Aorta (tissue), 5 donors: ENCODE data around the gene ANKLE1. TPM values are rescaled to one million over a fixed set of nuclear protein-coding genes. Genes with fewer than 3 reads are reported as not detected.
A peak's percentile ranks its signal among the peaks of the same experiment; 100 is the strongest.

ENCODE experiments used
- ATAC-seq: fragments of 200-7000 bp; cut with Tn5 transposase; one replicate; pipeline ENCODE4 v1.9.1; 2022; ENCODE audit warnings: moderate library complexity; ENCODE audit not compliant: low FRiP score
- DNase-seq, 2 donors: peaks; one replicate each; pipeline ENCODE4 v3.0.0-alpha.2; 2020
- H3K27ac ChIP-seq, 2 donors: one replicate each; pipeline ENCODE4 v1.5.1; 2013; ENCODE audit warnings: low read length in 2 of 2, mild to moderate bottlenecking in 2 of 2, moderate library complexity in 2 of 2, control low read depth in 1 of 2, inconsistent platforms in 1 of 2, low read depth in 1 of 2
- H3K27me3 ChIP-seq, 2 donors: one replicate each; pipeline ENCODE4 v1.6.1; 2013; ENCODE audit warnings: control low read depth in 1 of 2, low read length in 1 of 2, mild to moderate bottlenecking in 1 of 2, moderate library complexity in 1 of 2; ENCODE audit not compliant: insufficient read depth in 2 of 2, control insufficient read depth in 1 of 2
- H3K36me3 ChIP-seq, 2 donors: one replicate each; pipeline ENCODE4 v1.6.1; 2013; ENCODE audit warnings: control low read depth in 1 of 2, low read length in 1 of 2, mild to moderate bottlenecking in 1 of 2; ENCODE audit not compliant: insufficient read depth in 2 of 2, control insufficient read depth in 1 of 2
- H3K4me1 ChIP-seq, 2 donors: one replicate each; pipeline ENCODE4 v1.6.1; 2013; ENCODE audit warnings: low read length in 2 of 2, control low read depth in 1 of 2, mild to moderate bottlenecking in 1 of 2, moderate library complexity in 1 of 2; ENCODE audit not compliant: insufficient read depth in 2 of 2, control insufficient read depth in 1 of 2
- H3K4me3 ChIP-seq, 2 donors: one replicate each; pipeline ENCODE4 v1.5.1; 2013; ENCODE audit warnings: low read length in 2 of 2, control low read depth in 1 of 2, mild to moderate bottlenecking in 1 of 2
- H3K9me3 ChIP-seq: one replicate; pipeline ENCODE4 v1.6.1; 2013; ENCODE audit warnings: mild to moderate bottlenecking, low read length; ENCODE audit not compliant: control insufficient read depth
- WGBS, 2 donors: extraction: QIAGEN DNeasy Blood & Tissue Kit; methylation state at CpG; one replicate each; pipeline ENCODE4 v1.1.7; 2013; 5-methylcytosine and 5-hydroxymethylcytosine counted together
- intact Hi-C, 2 donors: fragments of 100-400 bp; cut with DNase I; formaldehyde crosslinking; loops; one replicate each; pipeline versions ENCODE4 v1.14.2 to v1.15.0; 2022
- long read RNA-seq, 2 donors: library from polyadenylated mRNA; unstranded; transcript quantifications; one replicate each; pipeline ENCODE4 v2.0.0, GENCODE V29; 2020 to 2021
- polyA plus RNA-seq, 2 donors: library from polyadenylated mRNA; stranded (reverse); fragments of 200-250 nt; gene quantifications; one replicate each; pipeline ENCODE4 v1.2.3, GENCODE V29; 2013
- total RNA-seq, 2 donors: library from RNA; stranded (reverse); fragmentation: NEBNext Ultra II Directional; extraction: Animal tissue kit (Norgen Biotek cat#: 25700); gene quantifications; one replicate each; pipeline ENCODE4 v1.2.1, GENCODE V29; 2021
- donor health status: healthy with polysubstance abuse.
- donor health status: Bipolar disorder and iron deficiency.
- donor health status: DM: no; HTN: no; CAD: no.
- donor health status: DM: no; HTN: no; CAD: no.
- donor health status: DM: yes; HTN: yes; CAD: no.

Gene ANKLE1, protein sequence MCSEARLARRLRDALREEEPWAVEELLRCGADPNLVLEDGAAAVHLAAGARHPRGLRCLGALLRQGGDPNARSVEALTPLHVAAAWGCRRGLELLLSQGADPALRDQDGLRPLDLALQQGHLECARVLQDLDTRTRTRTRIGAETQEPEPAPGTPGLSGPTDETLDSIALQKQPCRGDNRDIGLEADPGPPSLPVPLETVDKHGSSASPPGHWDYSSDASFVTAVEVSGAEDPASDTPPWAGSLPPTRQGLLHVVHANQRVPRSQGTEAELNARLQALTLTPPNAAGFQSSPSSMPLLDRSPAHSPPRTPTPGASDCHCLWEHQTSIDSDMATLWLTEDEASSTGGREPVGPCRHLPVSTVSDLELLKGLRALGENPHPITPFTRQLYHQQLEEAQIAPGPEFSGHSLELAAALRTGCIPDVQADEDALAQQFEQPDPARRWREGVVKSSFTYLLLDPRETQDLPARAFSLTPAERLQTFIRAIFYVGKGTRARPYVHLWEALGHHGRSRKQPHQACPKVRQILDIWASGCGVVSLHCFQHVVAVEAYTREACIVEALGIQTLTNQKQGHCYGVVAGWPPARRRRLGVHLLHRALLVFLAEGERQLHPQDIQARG
- total RNA-seq (1 to 10 TPM in 1 of 2 donors, under 1 TPM in 1; 0.71 to 1.0 TPM), polyA plus RNA-seq (under 1 TPM in 1 of 2 donors, not detected in 1; 0.95 TPM)
- long read RNA-seq, donor 1, partial matches to known transcripts: 1 of 1 reads
- long read RNA-seq, donor 1, other reads (novel, unspliced or antisense): 0 of 1 reads
- long read RNA-seq, donor 2: 0 reads

DNA sequence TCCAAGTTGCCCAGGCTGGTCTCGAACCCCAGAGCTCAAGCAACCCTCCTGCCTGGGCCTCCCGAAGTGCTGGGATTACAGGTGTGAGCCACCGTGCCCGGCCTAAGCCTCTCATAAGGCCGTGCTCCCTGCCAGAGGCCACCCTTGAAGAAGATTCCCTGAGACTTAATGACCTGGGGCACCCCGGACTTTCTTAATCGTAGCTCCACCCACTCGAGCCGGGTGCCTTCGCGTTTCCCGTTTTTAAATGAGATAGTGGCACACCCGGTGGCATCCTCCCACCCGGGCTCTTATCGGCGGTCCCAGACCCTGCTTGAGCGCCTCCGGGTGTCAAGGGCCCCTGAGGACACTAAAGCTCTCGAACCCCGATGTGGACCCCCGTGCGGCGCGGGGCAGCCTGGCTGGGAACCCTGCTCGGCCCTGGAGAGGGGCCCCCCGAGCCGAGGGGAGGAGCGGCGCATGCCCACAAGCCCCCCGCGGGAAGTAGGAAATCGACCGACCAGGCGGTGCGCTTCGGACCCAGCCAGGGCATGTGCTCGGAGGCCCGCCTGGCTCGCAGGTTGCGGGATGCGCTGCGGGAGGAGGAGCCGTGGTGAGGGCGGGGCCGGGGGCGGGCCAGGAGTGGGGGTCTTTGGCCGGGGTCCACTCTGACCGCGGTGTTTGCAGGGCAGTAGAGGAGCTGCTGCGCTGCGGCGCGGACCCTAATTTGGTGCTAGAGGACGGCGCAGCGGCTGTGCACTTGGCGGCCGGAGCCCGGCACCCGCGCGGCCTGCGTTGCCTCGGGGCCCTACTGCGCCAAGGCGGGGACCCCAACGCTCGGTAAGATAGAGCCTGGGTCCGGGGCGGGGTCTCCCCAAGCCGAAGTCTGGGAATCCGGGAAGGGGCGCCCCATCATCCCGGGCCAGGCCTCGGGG, at the start of gene ANKLE1:
Gene ANKLE1, plus strand, starts transcription at position 511 of the 914 bp plus-strand sequence. Its CDS starts 20 bp downstream, at position 531.
- intact Hi-C loops: loop anchor here (2.0 to 5.0 kb wide), 4 partner anchors 69 to 215 kb away; no protein-coding TSS in a partner anchor
- H3K4me1 ChIP-seq: no peaks in the 10 kb centered on the region
- ATAC-seq (peak; percentile 31), DNase-seq (peak in 1 of 2 donors; percentile 76)
- H3K27me3 ChIP-seq: no peaks in the 10 kb centered on the region
- no peak within 1 kb of the TSS for H3K27ac ChIP-seq
- peak within 1 kb of the TSS in 1 of 2 donors; percentile 1 for H3K4me3 ChIP-seq
- no peaks in the 10 kb centered on the region for H3K9me3 ChIP-seq
- WGBS, 2 donors: 7 to 8% methylated on average over 66 to 75 of the region's 75 CpGs
- peaks cover 0 to 2% of the 10 kb centered on the region in 2 donors for H3K36me3 ChIP-seq

DNA sequence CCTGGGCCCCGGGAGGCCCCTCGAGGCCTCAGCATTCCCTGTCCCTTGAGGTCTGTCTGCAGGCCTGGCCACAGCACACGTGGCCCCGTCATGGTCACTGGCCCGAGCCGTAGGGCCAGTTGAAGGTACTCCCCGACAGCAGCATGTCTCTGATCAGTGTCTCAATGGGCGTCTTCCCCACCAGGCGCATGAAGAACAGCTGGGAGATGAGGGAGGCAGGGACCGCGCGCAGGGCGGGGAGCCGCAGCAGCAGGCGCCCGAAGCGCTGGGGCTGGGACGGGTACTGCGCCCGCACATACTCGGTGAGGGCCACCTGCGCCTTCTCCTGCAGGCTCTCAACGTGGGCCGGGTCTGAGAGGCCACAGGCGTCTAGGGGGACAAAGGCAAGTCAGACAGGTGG, 49.4 kb upstream of the ANKLE1 start:
- Histone ChIP-seq H3K9me3 (no peaks in the 10 kb centered on the region), H3K36me3 (no peaks in the 10 kb centered on the region), H3K27ac (no peak overlapping the region), H3K4me3 (no peak overlapping the region), H3K4me1 (peaks cover 0 to 3% of the 10 kb centered on the region in 2 donors), H3K27me3 (no peaks in the 10 kb centered on the region)
- no peak for ATAC-seq
- intact Hi-C loops: no loop called here
- WGBS, 2 donors: 88 to 91% methylated on average over 25 of the region's 25 CpGs
- no peak for DNase-seq

DNA sequence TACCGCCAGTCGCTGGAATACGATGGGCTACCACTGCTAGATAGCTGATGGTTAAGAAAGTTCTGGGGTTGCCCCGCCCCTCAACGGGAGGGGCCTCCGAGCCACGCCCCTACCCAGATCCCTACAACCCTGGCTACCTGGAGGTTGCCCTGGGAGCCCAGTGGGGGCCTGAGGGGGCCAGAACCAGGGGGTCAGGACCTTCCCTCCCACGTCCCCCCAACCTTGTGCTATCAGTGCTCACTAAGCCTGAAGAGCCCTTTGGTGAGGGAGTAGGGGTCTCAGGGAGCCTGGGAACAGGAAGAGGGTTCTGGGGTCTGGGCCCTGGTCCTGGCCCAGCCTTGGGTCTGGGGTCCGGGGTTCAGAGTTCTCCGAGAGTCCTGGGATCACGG, 46.8 kb upstream of the ANKLE1 start:
- intact Hi-C loops: no loop called here
- Histone ChIP-seq H3K4me1 (peaks cover 0 to 3% of the 10 kb centered on the region in 2 donors), H3K9me3 (no peaks in the 10 kb centered on the region), H3K36me3 (no peaks in the 10 kb centered on the region), H3K4me3 (no peak overlapping the region), H3K27ac (no peak overlapping the region), H3K27me3 (no peaks in the 10 kb centered on the region)
- peak; percentile 65 for ATAC-seq
- WGBS, 2 donors: 39 to 43% methylated on average over 11 of the region's 11 CpGs
- DNase-seq: peak in 1 of 2 donors; percentile 72

DNA sequence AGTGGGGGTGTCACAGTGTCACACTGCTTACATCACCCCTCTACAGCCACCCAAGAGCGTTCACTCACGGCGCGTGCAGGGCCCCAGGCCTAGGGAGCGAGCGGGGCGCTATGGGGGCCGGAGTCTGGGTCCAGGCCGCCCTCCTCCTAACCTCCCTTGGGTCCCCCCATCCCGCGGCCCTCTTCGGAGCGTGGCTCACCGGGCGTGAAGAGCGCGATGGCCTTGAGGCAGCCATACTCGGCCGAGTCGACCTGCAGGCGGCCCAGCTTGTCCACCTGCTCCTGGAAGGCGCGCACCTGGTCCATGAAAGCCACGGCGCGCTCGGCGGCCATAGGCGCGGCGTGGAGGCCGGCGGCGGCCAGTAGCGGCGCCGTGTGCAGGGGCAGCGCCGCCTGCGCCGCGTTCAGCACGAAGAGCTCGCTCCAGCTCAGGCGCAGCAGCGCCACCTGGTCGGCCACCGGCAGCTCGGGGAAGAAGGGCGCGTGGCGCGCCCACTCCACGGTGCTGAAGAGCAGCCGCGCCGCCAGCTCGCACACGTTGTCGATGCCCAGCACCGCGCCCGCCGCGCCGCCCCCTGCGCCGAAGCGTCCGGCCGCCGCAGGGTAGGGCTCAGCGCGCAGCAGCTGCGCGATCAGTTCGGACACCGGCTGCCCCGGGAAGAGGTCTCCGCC, 46.3 kb upstream of the ANKLE1 start:
- Histone ChIP-seq H3K9me3 (no peaks in the 10 kb centered on the region), H3K27ac (peak overlapping the region in 1 of 2 donors; percentile 25), H3K4me3 (peak overlapping the region; percentile 17 to 43), H3K27me3 (no peaks in the 10 kb centered on the region), H3K36me3 (no peaks in the 10 kb centered on the region), H3K4me1 (peaks cover 0 to 3% of the 10 kb centered on the region in 2 donors)
- intact Hi-C loops: no loop called here
- DNase-seq (peak; percentile 86 to 92), ATAC-seq (peak; percentile 92)
- 6 to 12% methylated on average over 68 to 80 of the region's 80 CpGs for WGBS, 2 donors

DNA sequence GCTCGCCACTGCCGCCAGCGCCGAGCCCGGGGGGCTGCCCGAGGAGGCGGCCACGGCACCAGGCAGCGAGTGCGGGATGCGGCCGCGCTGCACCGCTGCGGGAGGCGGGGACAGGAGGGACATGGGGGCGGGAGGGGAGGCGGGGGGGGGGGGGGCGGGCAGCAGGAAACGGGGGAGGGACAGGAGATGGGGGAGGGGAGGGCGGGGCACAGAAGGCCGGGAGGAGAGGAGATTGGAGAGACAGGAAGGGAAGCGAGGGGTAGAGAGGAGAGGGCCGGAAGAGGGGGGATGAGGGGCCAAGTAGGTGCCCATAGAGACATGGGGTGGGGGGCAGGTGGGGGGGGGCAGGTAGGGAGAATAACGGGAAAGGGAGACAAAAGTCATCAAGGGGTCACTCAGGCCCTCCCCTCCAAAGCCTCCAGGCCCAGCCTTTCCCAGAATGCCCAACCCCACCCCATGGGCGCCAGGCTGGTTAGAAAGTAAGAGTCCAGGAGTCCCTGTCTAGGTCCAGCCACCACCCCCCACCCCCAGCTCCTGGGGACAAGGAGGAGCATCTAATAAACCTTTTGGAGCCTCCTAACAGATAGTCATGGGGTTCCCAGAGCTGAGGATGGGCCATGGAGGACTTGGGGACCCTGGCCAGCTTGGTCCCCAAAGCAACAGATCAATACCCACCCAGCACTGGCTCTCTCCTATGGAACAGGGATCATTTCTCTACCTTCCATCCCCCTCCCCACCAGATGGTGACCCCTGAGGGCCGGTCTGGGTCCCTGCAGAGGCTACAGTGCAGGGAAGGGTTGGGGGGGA, 45.5 kb upstream of the ANKLE1 start:
- peak; percentile 23 for ATAC-seq
- Histone ChIP-seq H3K4me1 (peaks cover 0 to 3% of the 10 kb centered on the region in 2 donors), H3K9me3 (no peaks in the 10 kb centered on the region), H3K36me3 (no peaks in the 10 kb centered on the region), H3K27ac (no peak overlapping the region), H3K4me3 (peak overlapping the region in 1 of 2 donors; percentile 43), H3K27me3 (no peaks in the 10 kb centered on the region)
- WGBS, 2 donors: 9 to 24% methylated on average over 8 to 24 of the region's 27 CpGs
- DNase-seq: no peak
- intact Hi-C loops: no loop called here

DNA sequence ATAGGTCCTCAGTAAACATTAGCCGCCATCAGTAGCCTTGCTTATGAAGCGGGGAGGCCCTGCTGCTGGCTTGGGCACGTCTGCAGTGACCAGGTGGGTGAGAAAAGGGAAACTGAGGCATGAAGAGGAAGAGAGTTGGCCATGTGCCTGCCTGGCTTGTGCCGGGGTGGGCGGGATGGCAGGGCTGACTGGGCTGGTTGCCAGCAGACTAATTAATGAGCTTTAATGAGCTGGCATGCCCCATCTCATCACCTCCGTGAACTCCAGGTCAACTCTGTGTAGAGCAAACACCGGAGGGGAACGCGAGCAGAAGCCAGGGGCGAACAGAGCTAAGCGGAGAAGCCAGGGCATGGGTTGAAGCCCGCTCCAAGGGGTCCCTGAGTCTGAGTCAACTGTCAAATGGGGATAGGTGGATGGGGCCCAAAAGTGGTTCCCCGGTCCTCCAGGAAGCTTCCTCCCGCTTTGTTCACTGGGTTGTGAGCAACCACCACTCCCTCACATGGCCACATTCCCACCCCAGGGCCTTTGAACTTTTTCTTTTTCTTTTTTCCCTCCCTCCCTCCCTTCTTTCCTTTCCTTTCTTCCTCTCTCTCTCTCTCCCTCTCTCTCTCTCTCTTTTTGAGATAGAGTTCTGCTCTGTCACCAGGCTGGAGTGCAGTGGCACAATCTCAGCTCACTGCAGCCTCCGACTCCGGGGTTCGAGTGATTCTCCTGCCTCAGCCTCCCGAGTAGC, 44.7 kb upstream of the ANKLE1 start:
- no peaks in the 10 kb centered on the region for H3K9me3 ChIP-seq
- H3K27ac ChIP-seq: no peak overlapping the region
- no peak overlapping the region for H3K4me3 ChIP-seq
- H3K27me3 ChIP-seq: no peaks in the 10 kb centered on the region
- 88 to 90% methylated on average over 18 of the region's 18 CpGs for WGBS, 2 donors
- no peaks in the 10 kb centered on the region for H3K36me3 ChIP-seq
- peaks cover 0 to 3% of the 10 kb centered on the region in 2 donors for H3K4me1 ChIP-seq
- DNase-seq: no peak
- no peak for ATAC-seq
- intact Hi-C loops: no loop called here
